BLaER1 (cell line): ENCODE measurements around the gene MCTP2.
"Not testable (repeated sequence)": the region's sequence is repeated elsewhere in the genome, so short reads cannot be mapped to it uniquely, and the experiment has no call there.

Source experiments
- H3K27ac ChIP-seq: shearing (Covaris generic); formaldehyde crosslinking; 2 replicates; pipeline ENCODE4 v1.8.1; 2022
- H3K27me3 ChIP-seq: shearing (Covaris generic); formaldehyde crosslinking; 2 replicates; pipeline ENCODE4 v1.8.1; 2022
- H3K36me3 ChIP-seq: shearing (Covaris generic); formaldehyde crosslinking; 2 replicates; pipeline ENCODE4 v1.8.1; 2022
- H3K4me1 ChIP-seq: shearing (Covaris generic); formaldehyde crosslinking; 2 replicates; pipeline ENCODE4 v1.8.1; 2022
- H3K4me2 ChIP-seq: shearing (Covaris generic); formaldehyde crosslinking; 2 replicates; pipeline ENCODE4 v1.8.1; 2022
- H3K4me3 ChIP-seq: shearing (Covaris generic); formaldehyde crosslinking; 2 replicates; pipeline ENCODE4 v1.8.1; 2022
- H3K9ac ChIP-seq: shearing (Covaris generic); formaldehyde crosslinking; 2 replicates; pipeline ENCODE4 v1.8.1; 2022
- H3K9me3 ChIP-seq: shearing (Covaris generic); formaldehyde crosslinking; 2 replicates; pipeline ENCODE4 v1.8.1; 2022
- H4K20me1 ChIP-seq: shearing (Covaris generic); formaldehyde crosslinking; 2 replicates; pipeline ENCODE4 v1.8.1; 2022
- Cebpa-rat ChIP-seq: shearing (Covaris generic); IDR thresholded peaks from 2 replicates; pipeline ENCODE4 v1.8.1; 2022

The MCTP2 gene

GRCh38 chr15:94487635-94488034 is 256.3 kb downstream of the MCTP2 start:
- Histone ChIP-seq H3K4me2 (no peak overlapping the region), H3K27ac (no peak overlapping the region), H3K4me1 (no peaks in the 10 kb centered on the region), H3K9ac (no peak overlapping the region), H4K20me1 (no peaks in the 10 kb centered on the region), H3K9me3 (no peaks in the 10 kb centered on the region), H3K36me3 (no peaks in the 10 kb centered on the region), H3K4me3 (no peak overlapping the region), H3K27me3 (no peaks in the 10 kb centered on the region)
- TF ChIP-seq Cebpa-rat = no peak

GRCh38 chr15:94493176-94493575 is 261.8 kb downstream of the MCTP2 start:
- no peak for TF ChIP-seq Cebpa-rat
- no peaks in the 10 kb centered on the region for H3K27me3 ChIP-seq
- no peak overlapping the region for H3K4me2 ChIP-seq
- H3K4me3 ChIP-seq = no peak overlapping the region
- H3K27ac ChIP-seq = no peak overlapping the region
- no peaks in the 10 kb centered on the region for H3K36me3 ChIP-seq
- H3K9me3 ChIP-seq = peaks cover 14% of the 10 kb centered on the region
- H3K9ac ChIP-seq = no peak overlapping the region
- H4K20me1 ChIP-seq = no peaks in the 10 kb centered on the region
- no peaks in the 10 kb centered on the region for H3K4me1 ChIP-seq

GRCh38 chr15:94493586-94493985 is 262.2 kb downstream of the MCTP2 start:
- not testable (repeated sequence) for H3K4me1 ChIP-seq, H3K27me3 ChIP-seq, H3K4me2 ChIP-seq, H3K4me3 ChIP-seq, H3K27ac ChIP-seq, H3K36me3 ChIP-seq, H4K20me1 ChIP-seq, H3K9ac ChIP-seq
- peaks cover 18% of the 10 kb centered on the region for H3K9me3 ChIP-seq

- Histone ChIP-seq H3K9me3 (peaks cover 23% of the 10 kb centered on the region), H3K9ac (no peak overlapping the region), H3K4me2 (no peak overlapping the region), H4K20me1 (no peaks in the 10 kb centered on the region), H3K4me3 (no peak overlapping the region), H3K4me1 (no peaks in the 10 kb centered on the region), H3K36me3 (no peaks in the 10 kb centered on the region), H3K27ac (no peak overlapping the region), H3K27me3 (no peaks in the 10 kb centered on the region)
- TF ChIP-seq Cebpa-rat = no peak
Observed at GRCh38 chr15:94494732-94495131, 263.4 kb downstream of the MCTP2 start.

GRCh38 chr15:94503293-94503692 is 271.9 kb downstream of the MCTP2 start:
- peaks cover 8% of the 10 kb centered on the region for H3K9me3 ChIP-seq
- no peaks in the 10 kb centered on the region for H4K20me1 ChIP-seq
- H3K27ac ChIP-seq = no peak overlapping the region
- no peak overlapping the region for H3K9ac ChIP-seq
- H3K4me2 ChIP-seq = no peak overlapping the region
- no peak for TF ChIP-seq Cebpa-rat
- no peaks in the 10 kb centered on the region for H3K36me3 ChIP-seq
- H3K4me3 ChIP-seq = no peak overlapping the region
- H3K4me1 ChIP-seq = no peaks in the 10 kb centered on the region
- no peaks in the 10 kb centered on the region for H3K27me3 ChIP-seq

GRCh38 chr15:94509259-94509658 is 277.9 kb downstream of the MCTP2 start:
- Histone ChIP-seq H3K4me3 (no peak overlapping the region), H3K4me2 (no peak overlapping the region), H3K27ac (no peak overlapping the region), H3K9ac (no peak overlapping the region), H3K9me3 (no peaks in the 10 kb centered on the region), H4K20me1 (no peaks in the 10 kb centered on the region), H3K4me1 (no peaks in the 10 kb centered on the region), H3K27me3 (no peaks in the 10 kb centered on the region), H3K36me3 (no peaks in the 10 kb centered on the region)
- TF ChIP-seq Cebpa-rat = no peak

GRCh38 chr15:94522125-94522524 is 290.8 kb downstream of the MCTP2 start:
- no peaks in the 10 kb centered on the region for H3K36me3 ChIP-seq
- no peaks in the 10 kb centered on the region for H4K20me1 ChIP-seq
- H3K4me1 ChIP-seq = no peaks in the 10 kb centered on the region
- no peak overlapping the region for H3K4me2 ChIP-seq
- no peak overlapping the region for H3K9ac ChIP-seq
- TF ChIP-seq Cebpa-rat = no peak
- H3K27ac ChIP-seq = no peak overlapping the region
- no peaks in the 10 kb centered on the region for H3K9me3 ChIP-seq
- H3K4me3 ChIP-seq = no peak overlapping the region
- H3K27me3 ChIP-seq = no peaks in the 10 kb centered on the region

GRCh38 chr15:94523873-94524272 is 292.5 kb downstream of the MCTP2 start:
- Histone ChIP-seq H3K27ac (no peak overlapping the region), H4K20me1 (no peaks in the 10 kb centered on the region), H3K9ac (no peak overlapping the region), H3K36me3 (no peaks in the 10 kb centered on the region), H3K9me3 (no peaks in the 10 kb centered on the region), H3K4me3 (no peak overlapping the region), H3K4me1 (no peaks in the 10 kb centered on the region), H3K4me2 (no peak overlapping the region), H3K27me3 (no peaks in the 10 kb centered on the region)
- no peak for TF ChIP-seq Cebpa-rat

GRCh38 chr15:94524565-94524964 is 293.2 kb downstream of the MCTP2 start:
- no peaks in the 10 kb centered on the region for H4K20me1 ChIP-seq
- no peak overlapping the region for H3K4me2 ChIP-seq
- H3K36me3 ChIP-seq = no peaks in the 10 kb centered on the region
- no peak overlapping the region for H3K9ac ChIP-seq
- no peak overlapping the region for H3K4me3 ChIP-seq
- no peak overlapping the region for H3K27ac ChIP-seq
- no peaks in the 10 kb centered on the region for H3K27me3 ChIP-seq
- no peaks in the 10 kb centered on the region for H3K9me3 ChIP-seq
- no peaks in the 10 kb centered on the region for H3K4me1 ChIP-seq
- TF ChIP-seq Cebpa-rat = no peak

- TF ChIP-seq Cebpa-rat = no peak
- H3K27me3 ChIP-seq = no peaks in the 10 kb centered on the region
- no peaks in the 10 kb centered on the region for H3K4me1 ChIP-seq
- H3K4me2 ChIP-seq = no peak overlapping the region
- H4K20me1 ChIP-seq = no peaks in the 10 kb centered on the region
- H3K36me3 ChIP-seq = no peaks in the 10 kb centered on the region
- H3K4me3 ChIP-seq = no peak overlapping the region
- H3K27ac ChIP-seq = no peak overlapping the region
- no peaks in the 10 kb centered on the region for H3K9me3 ChIP-seq
- H3K9ac ChIP-seq = no peak overlapping the region
Observed at GRCh38 chr15:94526071-94526689, 294.8 kb downstream of the MCTP2 start.

- no peaks in the 10 kb centered on the region for H3K36me3 ChIP-seq
- H3K27ac ChIP-seq = no peak overlapping the region
- no peak overlapping the region for H3K4me2 ChIP-seq
- no peak overlapping the region for H3K9ac ChIP-seq
- H4K20me1 ChIP-seq = no peaks in the 10 kb centered on the region
- no peak for TF ChIP-seq Cebpa-rat
- no peaks in the 10 kb centered on the region for H3K27me3 ChIP-seq
- no peaks in the 10 kb centered on the region for H3K9me3 ChIP-seq
- H3K4me3 ChIP-seq = no peak overlapping the region
- no peaks in the 10 kb centered on the region for H3K4me1 ChIP-seq
Observed at GRCh38 chr15:94532226-94532625, 300.9 kb downstream of the MCTP2 start.
